Mesendoderm (in vitro differentiated cells): ENCODE results near the gene FSTL4.

Experiments
- DNase-seq: peaks from one replicate; pipeline ENCODE4 v3.0.0; 2013
- H2AK5ac ChIP-seq: 2 replicates; pipeline ENCODE4 v1.6.1; 2013; ENCODE audit warnings: low read length, inconsistent platforms
- H2BK120ac ChIP-seq: 2 replicates; pipeline ENCODE4 v1.6.1; 2013; ENCODE audit warnings: low read depth, mild to moderate bottlenecking, low read length, moderate library complexity, mixed read lengths
- H2BK15ac ChIP-seq: replicated peaks from 2 replicates; pipeline ENCODE4 v1.6.1; 2013; ENCODE audit warnings: low read depth, mild to moderate bottlenecking, moderate library complexity
- H2BK5ac ChIP-seq: 2 replicates; pipeline ENCODE4 v1.6.1; 2013; ENCODE audit warnings: low read length, inconsistent platforms
- H3K18ac ChIP-seq: 2 replicates; pipeline ENCODE4 v1.6.1; 2013; ENCODE audit warnings: mild to moderate bottlenecking, low read length, mixed read lengths
- H3K23ac ChIP-seq: one replicate; pipeline ENCODE4 v1.6.1; 2013; ENCODE audit warnings: low read length
- H3K27ac ChIP-seq: 2 replicates; pipeline ENCODE4 v1.5.1; 2013; ENCODE audit warnings: low read depth, mild to moderate bottlenecking, inconsistent platforms, low read length, moderate library complexity
- H3K27me3 ChIP-seq: 2 replicates; pipeline ENCODE4 v1.6.1; 2013; ENCODE audit warnings: low read length, control low read depth, mild to moderate bottlenecking, inconsistent platforms; ENCODE audit not compliant: insufficient read depth, poor library complexity
- H3K36me3 ChIP-seq: 2 replicates; pipeline ENCODE4 v1.6.1; 2013; ENCODE audit warnings: low read length, inconsistent platforms; ENCODE audit not compliant: control insufficient read depth, insufficient read depth
- H3K4ac ChIP-seq: one replicate; pipeline ENCODE4 v1.6.1; 2013; ENCODE audit warnings: low read depth, mild to moderate bottlenecking, low read length, moderate library complexity
- H3K4me1 ChIP-seq: 2 replicates; pipeline ENCODE4 v1.6.1; 2013; ENCODE audit warnings: low read depth, low read length, inconsistent platforms; ENCODE audit not compliant: control insufficient read depth
- H3K4me2 ChIP-seq: 2 replicates; pipeline ENCODE4 v1.6.1; 2013; ENCODE audit warnings: low read length
- H3K4me3 ChIP-seq: 2 replicates; pipeline ENCODE4 v1.5.1; 2013; ENCODE audit warnings: mild to moderate bottlenecking, low read length
- H3K56ac ChIP-seq: one replicate; pipeline ENCODE4 v1.6.1; 2013; ENCODE audit warnings: low read length
- H3K79me1 ChIP-seq: 2 replicates; pipeline ENCODE4 v1.6.1; 2013; ENCODE audit warnings: low read length, inconsistent platforms
- H3K79me2 ChIP-seq: 2 replicates; pipeline ENCODE4 v1.6.1; 2013; ENCODE audit warnings: mild to moderate bottlenecking, low read length; ENCODE audit not compliant: control insufficient read depth, insufficient read depth
- H3K9ac ChIP-seq: 2 replicates; pipeline ENCODE4 v1.6.1; 2013; ENCODE audit warnings: low read length, inconsistent platforms
- H4K5ac ChIP-seq: one replicate; pipeline ENCODE4 v1.6.1; 2013; ENCODE audit warnings: low read length
- H4K8ac ChIP-seq: one replicate; pipeline ENCODE4 v1.6.1; 2013; ENCODE audit warnings: low read depth, mild to moderate bottlenecking, control low read depth, low read length, moderate library complexity
- WGBS: extraction: QIAGEN DNeasy Blood & Tissue Kit; methylation state at CpG from one replicate; pipeline ENCODE4 v1.1.7; 2013; ENCODE audit warnings: low lambda C conversion rate, missing lambda C conversion rate; ENCODE audit not compliant: insufficient coverage; ENCODE audit errors: extremely low coverage; 5-methylcytosine and 5-hydroxymethylcytosine counted together

FSTL4 gene

DNA sequence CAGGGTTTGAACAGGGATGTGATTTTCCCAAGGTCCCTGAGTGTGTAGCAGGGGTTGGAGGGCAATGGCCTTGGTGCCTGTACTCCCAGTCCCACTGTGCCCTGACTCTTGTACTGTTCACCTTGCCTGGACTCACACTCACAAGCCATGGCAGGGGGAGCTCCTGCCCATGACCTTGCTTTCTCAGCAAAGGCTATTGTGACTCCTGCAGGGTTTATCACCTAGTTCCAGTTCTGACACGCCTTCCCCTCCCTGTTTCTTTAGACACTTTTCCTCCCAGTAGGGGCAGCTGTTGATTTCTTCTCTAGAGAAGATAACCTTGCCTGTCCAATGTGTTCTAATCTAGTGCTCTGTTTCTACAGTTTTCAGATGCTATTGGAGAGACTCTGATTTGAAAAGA, 139.5 kb downstream of the FSTL4 start:
- no CpG with 5 or more reads among the region's 1 CpG for whole genome bisulfite sequencing
- no peak overlapping the region for H3K4me3 ChIP-seq
- no peaks in the 10 kb centered on the region for H3K27me3 ChIP-seq
- DNase-seq: no peak
- no peak overlapping the region for H3K56ac ChIP-seq
- no peak overlapping the region for H4K5ac ChIP-seq
- no peaks in the 10 kb centered on the region for H3K36me3 ChIP-seq
- no peak overlapping the region for H2BK5ac ChIP-seq
- no peak overlapping the region for H3K27ac ChIP-seq
- no peak overlapping the region for H3K18ac ChIP-seq
- H3K4ac ChIP-seq: no peak overlapping the region
- no peaks in the 10 kb centered on the region for H3K79me2 ChIP-seq
- no peak overlapping the region for H3K23ac ChIP-seq
- no peak overlapping the region for H3K9ac ChIP-seq
- no peak overlapping the region for H2BK120ac ChIP-seq
- H3K4me2 ChIP-seq: no peak overlapping the region
- no peak overlapping the region for H2AK5ac ChIP-seq
- H2BK15ac ChIP-seq: no peak overlapping the region
- no peak overlapping the region for H4K8ac ChIP-seq
- no peaks in the 10 kb centered on the region for H3K4me1 ChIP-seq
- no peaks in the 10 kb centered on the region for H3K79me1 ChIP-seq

DNA sequence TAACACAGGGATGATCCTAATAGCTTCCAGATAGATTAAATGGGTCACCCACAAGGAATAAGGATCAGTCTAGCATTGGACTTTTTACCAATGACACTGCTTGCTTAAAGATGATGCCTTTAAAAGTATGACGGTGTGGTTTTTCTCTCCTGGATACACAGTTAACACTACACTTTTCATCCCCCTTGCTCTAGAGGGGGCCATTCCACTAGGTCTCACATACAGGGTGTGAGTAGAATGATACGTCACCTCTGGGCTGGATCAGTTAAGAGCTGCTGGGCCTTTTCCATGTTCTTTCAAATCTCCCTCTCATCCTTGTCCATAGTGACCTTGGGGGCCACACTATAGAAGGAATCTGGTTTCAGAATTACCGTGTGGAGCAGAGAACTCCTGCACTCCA, 140.6 kb downstream of the FSTL4 start:
- Histone ChIP-seq H2BK120ac (no peak overlapping the region), H3K9ac (no peak overlapping the region), H2BK15ac (no peak overlapping the region), H3K18ac (no peak overlapping the region), H3K27ac (no peak overlapping the region), H3K79me1 (no peaks in the 10 kb centered on the region), H2AK5ac (no peak overlapping the region), H3K4me3 (no peak overlapping the region), H3K79me2 (no peaks in the 10 kb centered on the region), H3K4ac (no peak overlapping the region), H4K8ac (no peak overlapping the region), H2BK5ac (no peak overlapping the region), H3K56ac (no peak overlapping the region), H3K4me1 (no peaks in the 10 kb centered on the region), H4K5ac (no peak overlapping the region), H3K23ac (no peak overlapping the region), H3K4me2 (no peak overlapping the region), H3K36me3 (no peaks in the 10 kb centered on the region), H3K27me3 (no peaks in the 10 kb centered on the region)
- peak; percentile 29 for DNase-seq
- WGBS: no CpG with 5 or more reads among the region's 3 CpGs

DNA sequence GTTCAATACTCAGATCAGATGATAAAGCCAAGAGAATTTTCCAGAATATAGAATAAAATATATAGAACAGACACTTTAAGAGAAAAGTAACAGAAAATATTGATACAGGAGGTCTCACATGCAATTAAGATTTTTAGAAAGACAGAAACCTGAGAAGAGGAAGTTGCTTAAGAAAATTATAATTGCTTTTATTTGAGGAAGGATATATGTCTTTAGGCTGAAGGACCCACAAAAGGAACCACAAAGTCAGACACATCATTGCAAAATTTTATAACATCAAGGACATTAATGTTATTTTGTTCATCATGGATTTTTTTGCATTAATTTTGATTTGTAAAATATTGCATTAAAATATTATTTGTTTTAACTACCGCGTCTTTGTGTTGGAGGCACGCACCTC, 141.5 kb downstream of the FSTL4 start:
- Histone ChIP-seq H3K4me1 (no peaks in the 10 kb centered on the region), H2AK5ac (no peak overlapping the region), H3K4ac (no peak overlapping the region), H4K8ac (no peak overlapping the region), H3K4me3 (no peak overlapping the region), H3K79me1 (no peaks in the 10 kb centered on the region), H3K79me2 (no peaks in the 10 kb centered on the region), H3K9ac (no peak overlapping the region), H3K27ac (no peak overlapping the region), H2BK120ac (no peak overlapping the region), H2BK15ac (no peak overlapping the region), H4K5ac (no peak overlapping the region), H3K27me3 (no peaks in the 10 kb centered on the region), H3K23ac (no peak overlapping the region), H2BK5ac (no peak overlapping the region), H3K18ac (no peak overlapping the region), H3K36me3 (no peaks in the 10 kb centered on the region), H3K4me2 (no peak overlapping the region), H3K56ac (no peak overlapping the region)
- WGBS: no CpG with 5 or more reads among the region's 3 CpGs
- DNase-seq: no peak

DNA sequence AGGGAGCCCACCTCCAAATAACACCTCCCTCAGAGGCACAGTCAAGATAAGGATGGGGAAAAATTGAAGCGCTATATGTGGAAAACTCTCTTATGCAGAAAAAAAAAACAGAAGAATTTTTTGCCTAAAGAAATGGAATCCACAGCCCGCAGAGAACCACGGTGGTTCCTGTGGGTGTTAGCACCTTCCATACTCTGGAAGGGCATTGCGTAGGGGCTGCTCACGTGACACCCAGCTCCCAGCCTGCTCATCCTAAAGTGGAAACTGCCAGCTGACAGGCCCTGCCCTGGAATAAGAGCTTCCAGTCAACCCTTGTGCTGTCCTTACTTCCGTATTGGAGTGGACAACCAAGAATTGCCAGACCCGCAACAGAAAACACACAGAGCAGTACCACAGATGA, 142.5 kb downstream of the FSTL4 start:
- Histone ChIP-seq H3K23ac (no peak overlapping the region), H4K8ac (no peak overlapping the region), H2AK5ac (no peak overlapping the region), H3K27me3 (no peaks in the 10 kb centered on the region), H4K5ac (no peak overlapping the region), H3K4ac (no peak overlapping the region), H3K79me1 (no peaks in the 10 kb centered on the region), H3K56ac (no peak overlapping the region), H3K4me3 (no peak overlapping the region), H2BK15ac (no peak overlapping the region), H3K9ac (no peak overlapping the region), H3K4me2 (no peak overlapping the region), H2BK120ac (no peak overlapping the region), H3K4me1 (no peaks in the 10 kb centered on the region), H2BK5ac (no peak overlapping the region), H3K79me2 (no peaks in the 10 kb centered on the region), H3K27ac (no peak overlapping the region), H3K36me3 (no peaks in the 10 kb centered on the region), H3K18ac (no peak overlapping the region)
- WGBS: no CpG with 5 or more reads among the region's 7 CpGs
- no peak for DNase-seq

DNA sequence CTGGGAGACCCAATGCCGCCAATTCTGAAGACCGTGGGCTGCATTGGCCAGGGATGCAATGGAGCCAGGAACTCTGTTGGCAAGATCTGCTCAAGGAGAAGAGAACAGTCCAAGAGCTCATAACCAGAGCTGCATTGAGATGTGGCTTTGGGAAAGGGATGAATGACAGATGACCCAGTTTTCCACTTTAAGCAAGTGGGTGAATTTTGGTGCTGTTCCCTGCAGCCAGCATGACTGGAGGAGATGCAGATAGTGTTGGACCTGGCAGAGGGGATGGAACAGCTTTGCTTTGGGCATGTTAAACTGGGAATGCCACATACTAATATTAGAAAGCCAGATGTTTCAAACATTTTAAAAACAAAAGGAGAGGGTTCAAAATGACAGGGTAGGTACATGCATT, 143.1 kb downstream of the FSTL4 start:
- no peak for DNase-seq

DNA sequence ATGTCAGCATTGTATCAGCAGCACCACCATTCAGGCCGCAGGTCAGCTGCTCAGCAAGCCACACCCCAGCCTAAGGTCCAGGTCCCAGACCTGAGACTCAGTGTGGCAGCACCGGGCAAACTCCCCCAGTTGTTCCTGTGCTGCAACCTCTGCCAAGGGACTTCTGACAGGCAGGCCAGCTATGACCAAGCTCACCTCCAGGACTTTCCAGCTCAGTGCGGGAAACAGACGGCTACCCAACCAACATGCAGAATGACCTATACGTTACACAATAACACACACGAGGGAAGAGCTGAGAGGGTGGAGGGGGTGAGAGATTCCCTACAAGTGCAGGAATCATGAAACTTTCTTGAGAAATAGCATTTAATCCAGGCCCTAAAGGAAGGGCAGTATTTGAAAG, 143.7 kb downstream of the FSTL4 start:
- H3K36me3 ChIP-seq: no peaks in the 10 kb centered on the region
- no peaks in the 10 kb centered on the region for H3K79me1 ChIP-seq
- no peak overlapping the region for H3K4ac ChIP-seq
- no peak overlapping the region for H3K27ac ChIP-seq
- H3K23ac ChIP-seq: no peak overlapping the region
- no peak overlapping the region for H3K9ac ChIP-seq
- H3K4me3 ChIP-seq: no peak overlapping the region
- no CpG with 5 or more reads among the region's 6 CpGs for WGBS
- no peaks in the 10 kb centered on the region for H3K27me3 ChIP-seq
- H4K5ac ChIP-seq: no peak overlapping the region
- no peak overlapping the region for H2AK5ac ChIP-seq
- H3K79me2 ChIP-seq: no peaks in the 10 kb centered on the region
- no peak for DNase-seq
- no peak overlapping the region for H4K8ac ChIP-seq
- H3K4me2 ChIP-seq: no peak overlapping the region
- no peaks in the 10 kb centered on the region for H3K4me1 ChIP-seq
- H3K56ac ChIP-seq: no peak overlapping the region
- H2BK15ac ChIP-seq: no peak overlapping the region
- no peak overlapping the region for H2BK120ac ChIP-seq
- H2BK5ac ChIP-seq: no peak overlapping the region
- H3K18ac ChIP-seq: no peak overlapping the region

More for the DNA sequence above, 143.1 kb downstream of the FSTL4 start:
- Histone ChIP-seq H3K4ac (no peak overlapping the region), H3K56ac (no peak overlapping the region), H2AK5ac (no peak overlapping the region), H3K27ac (no peak overlapping the region), H4K8ac (no peak overlapping the region), H3K4me2 (no peak overlapping the region), H2BK5ac (no peak overlapping the region), H2BK120ac (no peak overlapping the region), H3K4me3 (no peak overlapping the region), H4K5ac (no peak overlapping the region), H3K79me2 (no peaks in the 10 kb centered on the region), H3K27me3 (no peaks in the 10 kb centered on the region), H3K79me1 (no peaks in the 10 kb centered on the region), H3K9ac (no peak overlapping the region), H3K18ac (no peak overlapping the region), H2BK15ac (no peak overlapping the region), H3K23ac (no peak overlapping the region), H3K36me3 (no peaks in the 10 kb centered on the region), H3K4me1 (no peaks in the 10 kb centered on the region)
- WGBS: no CpG with 5 or more reads among the region's 2 CpGs
